ENCODE results near the gene LDHAL6B.
A peak's percentile ranks its signal among the peaks of the same experiment; 100 is the strongest.

The LDHAL6B gene

GRCh38 chr15:59174835-59175831, 31.5 kb upstream of the LDHAL6B start:
- peak in 1 of 2 experiments; percentile 52 for DNase-seq (ENCODE audit: low read depth in 1 of 2, low spot score in 1 of 2)
- Histone ChIP-seq H3K27ac (replicated peaks) (no peak overlapping the region), H3K27me3 (ENCODE audit: insufficient read depth, poor library complexity, severe bottlenecking) (no peaks in the 10 kb centered on the region), H3K4me3 (replicated peaks; ENCODE audit: insufficient read depth, low read length) (no peak overlapping the region)
- TF ChIP-seq GABPA (IDR thresholded peaks at IDR 0.05; ENCODE audit: low read depth) (no peak), SPI1 (IDR thresholded peaks at IDR 0.05; ENCODE audit: borderline replicate concordance, low read depth) (no peak), POLR2AphosphoS5 (IDR thresholded peaks at IDR 0.05; ENCODE audit: low read depth) (no peak), CTCF (IDR thresholded peaks at IDR 0.05; ENCODE audit: insufficient read depth, low read length) (peak; percentile 68)

- Histone ChIP-seq H3K27me3 (ENCODE audit: insufficient read depth, poor library complexity, severe bottlenecking) (no peaks in the 10 kb centered on the region), H3K4me3 (replicated peaks; ENCODE audit: insufficient read depth, low read length) (no peak overlapping the region), H3K27ac (replicated peaks) (no peak overlapping the region)
- no peak for DNase-seq (ENCODE audit: low read depth in 1 of 2, low spot score in 1 of 2)
- TF ChIP-seq SPI1 (IDR thresholded peaks at IDR 0.05; ENCODE audit: borderline replicate concordance, low read depth) (peak; percentile 38; the same call in 1 of the 2 replicates), CTCF (IDR thresholded peaks at IDR 0.05; ENCODE audit: insufficient read depth, low read length) (no peak)
These were observed 29.9 kb upstream of the LDHAL6B start for GRCh38 chr15:59176653-59177316.

- Histone ChIP-seq H3K4me3 (replicated peaks; ENCODE audit: insufficient read depth, low read length) (no peak overlapping the region), H3K27ac (replicated peaks) (no peak overlapping the region), H3K27me3 (ENCODE audit: insufficient read depth, poor library complexity, severe bottlenecking) (no peaks in the 10 kb centered on the region)
- DNase-seq (ENCODE audit: low read depth in 1 of 2, low spot score in 1 of 2): no peak
- no peak for TF ChIP-seq REST (IDR thresholded peaks at IDR 0.05; ENCODE audit: insufficient replicate concordance, low read depth)
- no peak for TF ChIP-seq GABPA (IDR thresholded peaks at IDR 0.05; ENCODE audit: low read depth)
- no peak for TF ChIP-seq SPI1 (IDR thresholded peaks at IDR 0.05; ENCODE audit: borderline replicate concordance, low read depth)
- TF ChIP-seq CTCF (IDR thresholded peaks at IDR 0.05; ENCODE audit: insufficient read depth, low read length): no peak
- TF ChIP-seq POLR2AphosphoS5 (IDR thresholded peaks at IDR 0.05; ENCODE audit: low read depth): no peak
These were observed 29.4 kb upstream of the LDHAL6B start for GRCh38 chr15:59177317-59177660.

GRCh38 chr15:59178151-59178695, 28.4 kb upstream of the LDHAL6B start:
- Histone ChIP-seq H3K27me3 (ENCODE audit: insufficient read depth, poor library complexity, severe bottlenecking) (no peaks in the 10 kb centered on the region), H3K27ac (replicated peaks) (no peak overlapping the region), H3K4me3 (replicated peaks; ENCODE audit: insufficient read depth, low read length) (no peak overlapping the region)
- no peak for DNase-seq (ENCODE audit: low read depth in 1 of 2, low spot score in 1 of 2)
- TF ChIP-seq GABPA (IDR thresholded peaks at IDR 0.05; ENCODE audit: low read depth): no peak
- TF ChIP-seq REST (IDR thresholded peaks at IDR 0.05; ENCODE audit: insufficient replicate concordance, low read depth): no peak
- no peak for TF ChIP-seq SPI1 (IDR thresholded peaks at IDR 0.05; ENCODE audit: borderline replicate concordance, low read depth)
- TF ChIP-seq POLR2AphosphoS5 (IDR thresholded peaks at IDR 0.05; ENCODE audit: low read depth): no peak
- TF ChIP-seq CTCF (IDR thresholded peaks at IDR 0.05; ENCODE audit: insufficient read depth, low read length): no peak

All from HL-60 (cell line).